HepG2 (cell line): ENCODE data around the gene CD248. TPM values are rescaled to one million over a fixed set of nuclear protein-coding genes. Genes with fewer than 3 reads are reported as not detected.

ENCODE experiments used
- ATF7 ChIP-seq, 2 experiments: fragments of 450-650 bp in 1 of 2; sonication (generic) in 1 of 2; formaldehyde crosslinking in 1 of 2; IDR thresholded peaks; 2 replicates each; pipeline versions ENCODE4 v1.4.0 to v1.6.1; 2016 to 2020; ENCODE audit warnings: antibody characterized with exemption in 1 of 2, mild to moderate bottlenecking in 1 of 2, missing genetic modification reagents in 1 of 2
- HOXA3 ChIP-seq: sonication (generic); formaldehyde crosslinking; IDR thresholded peaks from 2 replicates; pipeline ENCODE4 v1.5.0; 2020; ENCODE audit warnings: missing genetic modification reagents
- HOXD1 ChIP-seq: sonication (generic); formaldehyde crosslinking; IDR thresholded peaks from 2 replicates; pipeline ENCODE4 v1.5.0; 2020; ENCODE audit warnings: missing genetic modification reagents
- IRX3 ChIP-seq: sonication (generic); formaldehyde crosslinking; IDR thresholded peaks from 2 replicates; pipeline ENCODE4 v1.8.1; 2023; ENCODE audit warnings: mild to moderate bottlenecking, low read depth, missing genetic modification reagents, borderline replicate concordance
- MAFK ChIP-seq, 2 experiments: IDR thresholded peaks in 1 of 2; conservative IDR thresholded peaks in 1 of 2; 2 replicates each; pipeline ENCODE4 v1.6.1; 2011; ENCODE audit warnings: improper control_type of control experiment in 2 of 2, low read length in 2 of 2
- MED1 ChIP-seq: sonication (generic); formaldehyde crosslinking; IDR thresholded peaks from 2 replicates; pipeline ENCODE4 v1.4.0; 2020; ENCODE audit warnings: missing genetic modification reagents
- NCOA1 ChIP-seq: sonication (generic); formaldehyde crosslinking; IDR thresholded peaks from 2 replicates; pipeline ENCODE4 v1.9.0; 2021; ENCODE audit warnings: missing genetic modification reagents
- NFE2 ChIP-seq: sonication (generic); formaldehyde crosslinking; IDR thresholded peaks from 2 replicates; pipeline ENCODE4 v1.4.0; 2020; ENCODE audit warnings: missing genetic modification reagents
- PRMT3 ChIP-seq: sonication (generic); formaldehyde crosslinking; IDR thresholded peaks from 2 replicates; pipeline ENCODE4 v1.8.1; 2022; ENCODE audit warnings: low read depth, mild to moderate bottlenecking, moderate library complexity, missing genetic modification reagents, borderline replicate concordance
- PTBP1 ChIP-seq: fragments of 200-400 bp; formaldehyde crosslinking; IDR thresholded peaks from 2 replicates; pipeline ENCODE4 v1.6.1; 2018; ENCODE audit warnings: low read length, low read depth; ENCODE audit not compliant: poor library complexity, severe bottlenecking
- RELA ChIP-seq: sonication (generic); formaldehyde crosslinking; IDR thresholded peaks from 2 replicates; pipeline ENCODE4 v1.4.0; 2020; ENCODE audit warnings: missing genetic modification reagents
- SRY ChIP-seq: sonication (generic); formaldehyde crosslinking; IDR thresholded peaks from 2 replicates; pipeline ENCODE4 v1.8.0; 2022; ENCODE audit warnings: mild to moderate bottlenecking, missing genetic modification reagents
- TGIF2 ChIP-seq: IDR thresholded peaks from 2 replicates; pipeline ENCODE4 v1.6.1; 2016; ENCODE audit warnings: control low read depth, missing compliant biosample characterization
- TOE1 ChIP-seq: sonication (generic); formaldehyde crosslinking; IDR thresholded peaks from 2 replicates; pipeline ENCODE4 v1.4.0; 2020; ENCODE audit warnings: mild to moderate bottlenecking, missing genetic modification reagents
- ZNF124 ChIP-seq: sonication (generic); formaldehyde crosslinking; IDR thresholded peaks from 2 replicates; pipeline ENCODE4 v1.4.0; 2020; ENCODE audit warnings: missing genetic modification reagents
- ZNF577 ChIP-seq: sonication (generic); formaldehyde crosslinking; IDR thresholded peaks from 2 replicates; pipeline ENCODE4 v1.4.0; 2020; ENCODE audit warnings: mild to moderate bottlenecking, low read depth, missing genetic modification reagents, borderline replicate concordance
- ZNF609 ChIP-seq: sonication (generic); formaldehyde crosslinking; IDR thresholded peaks from 2 replicates; pipeline ENCODE4 v1.4.0; 2020; ENCODE audit warnings: mild to moderate bottlenecking, missing genetic modification reagents, borderline replicate concordance
- ZSCAN9 ChIP-seq: IDR thresholded peaks from 2 replicates; pipeline ENCODE4 v1.6.1; 2016; ENCODE audit warnings: borderline replicate concordance
- polyA plus RNA-seq, 8 experiments: library from polyadenylated mRNA; depleted of rRNA in 3 of 8; stranded (reverse) in 7 of 8; unstranded in 1 of 8; fragments of >200 nt; fragmentation: Illumina TruSeq in 4 of 8; extraction: Trizol in 4 of 8; gene quantifications; 2 replicates each; pipeline versions ENCODE4 v1.2.1 to v1.2.3, GENCODE V29; 2011 to 2016; ENCODE audit warnings: low read depth in 4 of 8, missing spikeins in 1 of 8, mixed read lengths in 1 of 8; ENCODE audit not compliant: insufficient read depth in 1 of 8
- total RNA-seq, 5 experiments: library from RNA; depleted of rRNA; stranded (reverse); fragments of >200 nt; fragmentation: Illumina TruSeq; extraction: Trizol; gene quantifications; 2 replicates each; pipeline ENCODE4 v1.2.3, GENCODE V29; 2016; ENCODE audit warnings: low read depth in 1 of 5
- TF ChIP-seq, protein P1 (sequence below): sonication (generic); formaldehyde crosslinking; IDR thresholded peaks from 2 replicates; pipeline ENCODE4 v1.5.0; 2020; ENCODE audit warnings: mild to moderate bottlenecking, missing genetic modification reagents, moderate library complexity
- TF ChIP-seq, protein P2 (sequence below): sonication (generic); formaldehyde crosslinking; IDR thresholded peaks from 2 replicates; pipeline ENCODE4 v1.8.1; 2023; ENCODE audit warnings: missing genetic modification reagents, mild to moderate bottlenecking, borderline replicate concordance
- TF ChIP-seq, protein P3 (sequence below): sonication (generic); formaldehyde crosslinking; IDR thresholded peaks from 2 replicates; pipeline ENCODE4 v1.5.0; 2020; ENCODE audit warnings: missing genetic modification reagents

CD248 gene
- total and polyA plus RNA-seq, 2 of the 13 experiments (the other 11 are each of a cell fraction or from before 2014, with no cell fraction given) = 0.25 to 0.35 TPM

DNA sequence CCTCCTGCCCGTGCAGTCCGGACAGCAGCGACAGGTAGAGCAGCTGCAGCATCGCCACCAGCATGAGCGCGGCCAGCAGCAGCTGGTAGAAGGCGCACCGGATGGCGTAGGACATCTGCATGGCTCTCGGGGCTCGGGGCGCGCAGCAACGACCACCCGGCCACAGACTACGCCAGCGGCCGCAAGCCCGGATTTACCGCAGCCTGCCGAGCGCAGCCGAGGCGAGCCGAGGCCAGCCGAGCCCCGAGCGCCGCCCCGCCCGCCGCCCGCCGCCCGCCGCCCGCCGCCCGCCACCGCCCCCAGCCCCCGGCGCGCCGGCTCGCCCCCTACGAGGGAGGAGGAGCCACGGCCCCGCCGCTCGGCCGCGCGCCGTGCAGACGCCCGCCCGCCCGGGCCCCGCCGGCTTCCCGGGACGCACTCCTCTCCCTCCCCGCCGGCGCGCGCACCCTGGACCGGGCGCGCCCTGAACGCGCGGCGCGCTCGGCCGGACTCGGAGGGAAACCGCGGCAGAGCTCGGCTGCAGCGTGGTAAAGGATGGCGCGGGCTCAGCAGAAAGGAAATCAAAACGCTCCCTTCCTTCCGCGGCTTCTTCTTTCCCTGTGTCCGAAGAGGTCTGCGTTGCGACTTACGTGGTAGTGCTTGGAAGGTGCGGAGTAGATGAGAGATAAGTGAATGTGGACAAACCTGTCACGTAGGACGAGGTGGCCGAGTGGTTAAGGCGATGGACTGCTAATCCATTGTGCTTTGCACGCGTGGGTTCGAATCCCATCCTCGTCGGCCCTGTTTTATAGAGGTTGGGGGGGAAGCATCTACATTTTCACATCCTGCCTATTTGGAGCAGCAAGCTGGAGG is 30.8 kb upstream of the CD248 start, which contains the start of gene B4GAT1 (continued):
- TF ChIP-seq TGIF2 (CRISPR knock-in tag) (no peak), RELA (peak; percentile 76; the same call in 1 of the 2 replicates), NFE2 (CRISPR knock-in tag) (no peak), ZSCAN9 (CRISPR knock-in tag) (no peak; the same call in 1 of the 2 replicates), IRX3 (CRISPR knock-in tag) (no peak), ZNF609 (CRISPR knock-in tag) (no peak; the same call in 1 of the 2 replicates), PRMT3 (CRISPR knock-in tag) (0 out of 2 replicates have a peak, but pooled peaks have one; percentile 56), ATF7 (IDR thresholded peaks at IDR 0.05) (no peak), ATF7 (CRISPR knock-in tag; IDR thresholded peaks at IDR 0.05) (no peak), NCOA1 (CRISPR knock-in tag) (peak; percentile 40; the same call in 1 of the 2 replicates), ZNF124 (CRISPR knock-in tag) (peak; percentile 63; the same call in 1 of the 2 replicates), SRY (CRISPR knock-in tag) (peak; percentile 1; the same call in 1 of the 2 replicates), PTBP1 (no peak), ZNF577 (CRISPR knock-in tag) (no peak), MAFK (conservative IDR thresholded peaks at IDR 0.05 in 1 of 2, IDR thresholded peaks at IDR 0.05 in 1 of 2; ENCODE audit: low read length in 2 of 2) (no peak), MED1 (CRISPR knock-in tag) (peak; percentile 30; the same call in 1 of the 2 replicates), TOE1 (CRISPR knock-in tag) (0 out of 2 replicates have a peak, but pooled peaks have one; percentile 46), HOXA3 (CRISPR knock-in tag) (peak; percentile 68), HOXD1 (CRISPR knock-in tag) (no peak)
- TF ChIP-seq, protein P1, sequence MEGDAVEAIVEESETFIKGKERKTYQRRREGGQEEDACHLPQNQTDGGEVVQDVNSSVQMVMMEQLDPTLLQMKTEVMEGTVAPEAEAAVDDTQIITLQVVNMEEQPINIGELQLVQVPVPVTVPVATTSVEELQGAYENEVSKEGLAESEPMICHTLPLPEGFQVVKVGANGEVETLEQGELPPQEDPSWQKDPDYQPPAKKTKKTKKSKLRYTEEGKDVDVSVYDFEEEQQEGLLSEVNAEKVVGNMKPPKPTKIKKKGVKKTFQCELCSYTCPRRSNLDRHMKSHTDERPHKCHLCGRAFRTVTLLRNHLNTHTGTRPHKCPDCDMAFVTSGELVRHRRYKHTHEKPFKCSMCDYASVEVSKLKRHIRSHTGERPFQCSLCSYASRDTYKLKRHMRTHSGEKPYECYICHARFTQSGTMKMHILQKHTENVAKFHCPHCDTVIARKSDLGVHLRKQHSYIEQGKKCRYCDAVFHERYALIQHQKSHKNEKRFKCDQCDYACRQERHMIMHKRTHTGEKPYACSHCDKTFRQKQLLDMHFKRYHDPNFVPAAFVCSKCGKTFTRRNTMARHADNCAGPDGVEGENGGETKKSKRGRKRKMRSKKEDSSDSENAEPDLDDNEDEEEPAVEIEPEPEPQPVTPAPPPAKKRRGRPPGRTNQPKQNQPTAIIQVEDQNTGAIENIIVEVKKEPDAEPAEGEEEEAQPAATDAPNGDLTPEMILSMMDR (CRISPR knock-in tag) = no peak
- TF ChIP-seq, protein P2, sequence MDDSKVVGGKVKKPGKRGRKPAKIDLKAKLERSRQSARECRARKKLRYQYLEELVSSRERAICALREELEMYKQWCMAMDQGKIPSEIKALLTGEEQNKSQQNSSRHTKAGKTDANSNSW (CRISPR knock-in tag) = no peak
- TF ChIP-seq, protein P3, sequence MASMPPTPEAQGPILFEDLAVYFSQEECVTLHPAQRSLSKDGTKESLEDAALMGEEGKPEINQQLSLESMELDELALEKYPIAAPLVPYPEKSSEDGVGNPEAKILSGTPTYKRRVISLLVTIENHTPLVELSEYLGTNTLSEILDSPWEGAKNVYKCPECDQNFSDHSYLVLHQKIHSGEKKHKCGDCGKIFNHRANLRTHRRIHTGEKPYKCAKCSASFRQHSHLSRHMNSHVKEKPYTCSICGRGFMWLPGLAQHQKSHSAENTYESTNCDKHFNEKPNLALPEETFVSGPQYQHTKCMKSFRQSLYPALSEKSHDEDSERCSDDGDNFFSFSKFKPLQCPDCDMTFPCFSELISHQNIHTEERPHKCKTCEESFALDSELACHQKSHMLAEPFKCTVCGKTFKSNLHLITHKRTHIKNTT (CRISPR knock-in tag) = no peak
